Measurements from ENCODE around the gene NCR3LG1.

DNA sequence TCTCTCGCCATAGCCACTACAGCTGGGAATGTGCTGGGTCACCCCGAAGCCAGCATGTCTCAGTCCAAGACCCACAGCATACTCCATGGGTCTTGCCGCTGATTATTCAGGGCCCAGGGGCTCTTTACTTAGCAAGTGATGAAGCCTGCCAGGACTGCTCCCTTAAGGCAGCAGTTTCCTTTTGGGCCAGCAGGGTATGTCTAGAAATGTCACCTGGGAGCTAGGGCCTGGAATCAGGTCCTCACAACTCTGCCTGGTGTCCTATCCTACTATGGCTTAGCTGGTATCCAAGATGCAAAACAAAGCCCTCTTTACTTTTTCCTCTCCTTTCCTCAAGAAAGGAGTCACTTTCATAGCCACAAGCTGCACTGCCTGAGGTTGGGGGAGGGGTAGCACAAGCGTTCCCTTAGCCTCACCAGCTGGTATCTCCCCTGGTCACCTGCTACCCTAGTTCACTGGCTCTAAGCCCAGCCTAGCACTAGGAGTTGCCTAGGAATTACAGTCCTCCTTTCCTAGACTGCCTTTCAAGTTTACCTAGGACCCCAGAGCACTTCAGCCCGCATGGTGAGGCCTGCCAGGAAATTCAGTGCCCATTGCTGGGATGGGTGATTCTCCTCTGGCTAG is 22.6 kb upstream of the NCR3LG1 start:
- TF ChIP-seq PATZ1 (CRISPR knock-in tag; IDR thresholded peaks at IDR 0.05; ENCODE audit: borderline replicate concordance) (no peak), RARB (CRISPR knock-in tag; IDR thresholded peaks at IDR 0.05) (no peak), OSR1 (CRISPR knock-in tag; IDR thresholded peaks at IDR 0.05) (no peak), ARNTL (CRISPR knock-in tag; IDR thresholded peaks at IDR 0.05; ENCODE audit: borderline replicate concordance, low read depth) (no peak), ZFP30 (CRISPR knock-in tag; IDR thresholded peaks at IDR 0.05) (no peak), ZFP3 (CRISPR knock-in tag; IDR thresholded peaks at IDR 0.05) (no peak), ESRRG (CRISPR knock-in tag; IDR thresholded peaks at IDR 0.05) (no peak), TCF4 (CRISPR knock-in tag; IDR thresholded peaks at IDR 0.05; ENCODE audit: borderline replicate concordance) (no peak)
- TF ChIP-seq, protein P1, sequence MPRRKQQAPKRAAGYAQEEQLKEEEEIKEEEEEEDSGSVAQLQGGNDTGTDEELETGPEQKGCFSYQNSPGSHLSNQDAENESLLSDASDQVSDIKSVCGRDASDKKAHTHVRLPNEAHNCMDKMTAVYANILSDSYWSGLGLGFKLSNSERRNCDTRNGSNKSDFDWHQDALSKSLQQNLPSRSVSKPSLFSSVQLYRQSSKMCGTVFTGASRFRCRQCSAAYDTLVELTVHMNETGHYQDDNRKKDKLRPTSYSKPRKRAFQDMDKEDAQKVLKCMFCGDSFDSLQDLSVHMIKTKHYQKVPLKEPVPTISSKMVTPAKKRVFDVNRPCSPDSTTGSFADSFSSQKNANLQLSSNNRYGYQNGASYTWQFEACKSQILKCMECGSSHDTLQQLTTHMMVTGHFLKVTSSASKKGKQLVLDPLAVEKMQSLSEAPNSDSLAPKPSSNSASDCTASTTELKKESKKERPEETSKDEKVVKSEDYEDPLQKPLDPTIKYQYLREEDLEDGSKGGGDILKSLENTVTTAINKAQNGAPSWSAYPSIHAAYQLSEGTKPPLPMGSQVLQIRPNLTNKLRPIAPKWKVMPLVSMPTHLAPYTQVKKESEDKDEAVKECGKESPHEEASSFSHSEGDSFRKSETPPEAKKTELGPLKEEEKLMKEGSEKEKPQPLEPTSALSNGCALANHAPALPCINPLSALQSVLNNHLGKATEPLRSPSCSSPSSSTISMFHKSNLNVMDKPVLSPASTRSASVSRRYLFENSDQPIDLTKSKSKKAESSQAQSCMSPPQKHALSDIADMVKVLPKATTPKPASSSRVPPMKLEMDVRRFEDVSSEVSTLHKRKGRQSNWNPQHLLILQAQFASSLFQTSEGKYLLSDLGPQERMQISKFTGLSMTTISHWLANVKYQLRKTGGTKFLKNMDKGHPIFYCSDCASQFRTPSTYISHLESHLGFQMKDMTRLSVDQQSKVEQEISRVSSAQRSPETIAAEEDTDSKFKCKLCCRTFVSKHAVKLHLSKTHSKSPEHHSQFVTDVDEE (CRISPR knock-in tag; IDR thresholded peaks at IDR 0.05) = no peak
